ENCODE results near the gene ZNF33B.
"Not testable (repeated sequence)": the region's sequence is repeated elsewhere in the genome, so short reads cannot be mapped to it uniquely, and the experiment has no call there.

ZNF33B gene

DNA sequence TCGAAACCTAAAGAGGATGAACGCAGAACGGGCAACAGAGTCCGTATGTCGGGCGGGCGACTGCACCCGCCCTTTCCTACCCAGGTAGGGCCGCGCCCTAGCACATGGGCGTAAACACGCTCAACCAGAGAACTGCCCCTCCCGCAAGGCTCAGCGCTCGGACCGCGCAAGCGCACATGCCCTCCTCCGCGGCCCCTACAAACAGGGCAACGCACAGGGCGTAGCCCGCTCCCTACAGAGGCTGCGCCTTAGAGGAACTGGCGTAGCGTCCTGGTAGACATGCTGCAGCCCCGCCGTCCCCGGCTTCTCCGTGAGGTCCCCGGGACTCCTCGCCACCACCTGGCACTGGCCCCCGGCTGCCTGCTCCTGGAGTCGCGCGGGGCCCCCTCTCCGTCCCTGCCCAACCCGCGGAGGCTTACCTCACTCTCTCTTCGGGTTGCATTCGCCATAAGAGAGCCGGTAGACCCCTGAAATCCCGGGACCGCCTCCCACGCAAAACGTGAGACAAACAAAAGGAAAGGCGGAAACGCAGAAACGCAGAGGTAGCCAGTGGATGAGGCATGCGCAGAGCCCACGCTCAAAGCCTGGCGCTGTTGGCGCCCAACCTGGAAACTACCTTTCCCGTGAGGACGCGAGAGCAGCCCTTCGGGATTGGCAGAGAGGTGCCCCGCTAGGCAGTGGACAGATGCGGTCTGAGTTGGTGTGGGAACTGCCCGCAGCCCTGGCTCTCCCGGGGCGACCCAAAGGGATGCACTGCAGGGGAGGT, at the start of gene ZNF33B:
ZNF33B (minus strand) TSS at position 516 of the 766 bp plus-strand sequence. CDS start 1,642 bp downstream, outside the sequence.
- DNase-seq (ENCODE audit: low read depth) = peak; percentile 91

DNA sequence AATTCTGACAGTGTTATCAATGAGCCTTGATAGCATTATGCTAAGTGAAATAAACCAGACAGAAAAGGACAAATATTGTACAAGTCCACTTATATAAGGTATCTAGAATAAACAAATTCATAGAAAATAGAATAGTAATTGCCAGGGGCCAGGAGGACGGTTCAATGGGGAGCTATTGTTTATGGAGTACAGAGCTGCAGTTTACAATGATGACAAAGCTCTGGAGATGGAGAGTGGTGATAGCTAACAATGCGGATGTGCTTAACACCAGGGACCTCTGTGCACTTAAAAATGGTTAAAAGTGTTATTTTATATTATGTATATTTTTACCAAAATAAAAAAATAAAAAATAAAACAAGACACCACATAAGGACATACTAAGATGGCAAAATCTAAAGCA, 46.1 kb upstream of the ZNF33B start:
- DNase-seq (ENCODE audit: low read depth) = no peak

DNA sequence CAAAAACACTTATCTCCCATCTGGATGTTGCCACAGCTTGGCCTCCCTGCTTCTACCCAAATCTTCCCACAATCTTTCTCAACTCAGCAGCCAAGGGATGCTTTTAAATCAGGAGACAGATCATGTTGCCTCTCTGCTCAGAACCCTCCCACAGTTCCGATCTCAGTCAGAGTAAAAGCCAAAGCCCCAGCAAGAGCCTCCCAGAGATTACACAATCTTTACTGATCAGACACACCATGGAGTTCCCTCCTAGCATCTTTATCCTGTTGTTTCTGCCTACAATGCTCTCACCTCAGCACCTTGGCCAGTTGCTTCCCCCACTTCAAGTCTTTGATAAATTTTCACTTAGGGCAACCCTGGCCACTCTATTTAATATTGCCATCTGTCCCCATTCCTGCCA, 41.9 kb upstream of the ZNF33B start:
- DNase-seq (ENCODE audit: low read depth) = no peak

DNA sequence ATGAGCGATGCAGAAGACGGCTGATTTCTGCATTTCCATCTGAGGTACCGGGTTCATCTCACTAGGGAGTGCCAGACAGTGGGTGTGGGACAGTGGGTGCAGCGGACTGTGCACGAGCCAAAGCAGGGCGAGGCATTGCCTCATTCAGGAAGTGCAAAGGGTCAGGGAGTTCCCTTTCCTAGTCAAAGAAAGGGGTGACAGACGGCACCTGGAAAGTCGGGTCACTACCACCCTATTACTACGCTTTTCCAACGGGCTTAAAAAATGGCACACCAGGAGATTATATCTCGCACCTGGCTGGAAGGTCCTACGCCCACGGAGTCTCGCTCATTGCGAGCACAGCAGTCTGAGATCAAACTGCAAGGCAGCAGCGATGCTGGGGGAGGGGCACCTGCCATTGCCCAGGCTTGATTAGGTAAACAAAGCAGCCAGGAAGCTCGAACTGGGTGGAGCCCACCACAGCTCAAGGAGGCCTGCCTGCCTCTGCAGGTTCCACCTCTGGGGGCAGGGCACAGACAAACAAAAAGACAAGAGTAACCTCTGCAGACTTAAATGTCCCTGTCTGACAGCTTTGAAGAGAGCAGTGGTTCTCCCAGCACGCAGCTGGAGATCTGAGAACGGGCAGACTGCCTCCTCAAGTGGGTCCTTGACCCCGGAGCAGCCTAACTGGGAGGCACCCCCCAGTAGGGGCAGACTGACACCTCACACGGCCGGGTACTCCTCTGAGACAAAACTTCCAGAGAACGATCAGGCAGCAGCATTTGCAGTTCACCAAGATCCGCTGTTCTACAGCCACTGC, 27.0 kb upstream of the ZNF33B start:
- not testable (repeated sequence) for DNase-seq (ENCODE audit: low read depth)

DNA sequence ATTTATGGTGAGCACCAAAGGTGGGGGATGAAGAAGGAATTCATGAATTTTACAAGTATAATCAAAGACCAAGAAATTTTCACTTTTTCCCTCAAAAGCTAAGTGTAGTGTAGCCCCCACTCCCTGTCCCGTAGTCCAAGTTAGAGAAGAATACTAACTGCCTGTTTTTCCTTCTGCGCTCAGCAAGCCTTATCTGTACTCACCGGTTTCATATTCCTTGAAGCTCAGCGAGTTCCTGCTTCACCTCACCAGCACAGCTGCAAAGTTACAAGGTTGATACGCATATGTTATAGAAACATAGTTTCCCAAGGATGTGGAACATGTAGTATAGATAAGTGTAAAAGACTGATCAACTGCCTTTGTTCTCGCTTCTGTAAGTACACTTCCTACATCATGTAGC, 16.0 kb upstream of the ZNF33B start:
- DNase-seq (ENCODE audit: low read depth) = no peak

DNA sequence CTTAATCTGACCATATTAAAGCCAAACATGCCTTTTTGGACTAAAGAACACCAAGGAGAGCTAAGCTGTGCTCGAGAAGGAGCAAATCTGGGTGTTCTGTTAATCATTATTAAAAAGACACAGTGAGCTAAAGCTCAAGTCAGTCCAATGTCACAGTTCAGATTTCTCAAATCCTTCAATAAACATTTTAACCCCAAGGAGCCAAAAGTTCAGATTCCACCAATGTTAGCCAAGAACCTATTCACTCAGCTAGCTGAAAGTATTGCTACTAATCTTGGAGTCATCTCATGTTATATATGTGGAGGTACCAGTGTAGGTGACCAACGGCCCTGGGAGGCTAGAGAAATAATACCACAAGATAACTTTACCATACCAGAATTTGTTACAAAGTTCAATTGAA, 14.5 kb upstream of the ZNF33B start:
- DNase-seq (ENCODE audit: low read depth) = no peak

DNA sequence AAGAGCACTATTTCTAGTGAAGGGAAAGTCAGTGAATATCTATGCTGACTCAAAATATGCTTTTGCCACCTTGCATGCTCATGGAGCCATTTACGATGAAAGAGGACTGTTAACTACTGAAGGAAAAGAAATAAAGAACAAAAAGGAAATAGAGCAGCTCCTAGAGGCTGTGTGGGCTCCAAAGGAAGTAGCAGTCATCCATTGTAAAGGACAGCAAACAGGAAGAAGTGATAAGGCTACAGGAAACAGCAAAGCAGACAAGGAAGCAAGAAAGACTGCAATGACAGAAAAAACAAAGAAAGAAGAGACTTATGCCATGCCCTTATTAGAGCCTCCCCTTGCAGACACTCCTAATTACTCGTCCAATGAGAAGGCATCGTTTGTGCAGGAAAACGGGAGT, 12.0 kb upstream of the ZNF33B start:
- DNase-seq (ENCODE audit: low read depth) = no peak

DNA sequence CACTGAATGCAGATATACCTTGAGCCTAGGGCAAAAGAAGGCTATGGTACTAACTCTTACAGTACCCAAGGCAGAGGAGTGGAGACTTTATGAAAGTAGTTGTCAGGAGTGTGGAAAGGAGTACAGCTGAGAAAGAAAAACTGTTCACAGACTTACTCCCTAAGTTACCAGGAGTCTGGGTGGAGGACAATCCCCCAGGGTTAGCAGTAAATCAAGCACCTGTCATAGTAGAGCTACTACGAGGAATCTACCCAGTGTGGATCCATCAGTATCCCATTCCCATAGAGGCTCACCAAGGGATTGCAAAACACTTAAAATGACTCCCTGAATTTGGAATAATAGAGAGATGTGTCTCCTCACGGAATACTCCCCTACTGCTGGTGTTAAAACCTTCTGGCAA, 10.1 kb upstream of the ZNF33B start:
- DNase-seq (ENCODE audit: low read depth) = no peak

DNA sequence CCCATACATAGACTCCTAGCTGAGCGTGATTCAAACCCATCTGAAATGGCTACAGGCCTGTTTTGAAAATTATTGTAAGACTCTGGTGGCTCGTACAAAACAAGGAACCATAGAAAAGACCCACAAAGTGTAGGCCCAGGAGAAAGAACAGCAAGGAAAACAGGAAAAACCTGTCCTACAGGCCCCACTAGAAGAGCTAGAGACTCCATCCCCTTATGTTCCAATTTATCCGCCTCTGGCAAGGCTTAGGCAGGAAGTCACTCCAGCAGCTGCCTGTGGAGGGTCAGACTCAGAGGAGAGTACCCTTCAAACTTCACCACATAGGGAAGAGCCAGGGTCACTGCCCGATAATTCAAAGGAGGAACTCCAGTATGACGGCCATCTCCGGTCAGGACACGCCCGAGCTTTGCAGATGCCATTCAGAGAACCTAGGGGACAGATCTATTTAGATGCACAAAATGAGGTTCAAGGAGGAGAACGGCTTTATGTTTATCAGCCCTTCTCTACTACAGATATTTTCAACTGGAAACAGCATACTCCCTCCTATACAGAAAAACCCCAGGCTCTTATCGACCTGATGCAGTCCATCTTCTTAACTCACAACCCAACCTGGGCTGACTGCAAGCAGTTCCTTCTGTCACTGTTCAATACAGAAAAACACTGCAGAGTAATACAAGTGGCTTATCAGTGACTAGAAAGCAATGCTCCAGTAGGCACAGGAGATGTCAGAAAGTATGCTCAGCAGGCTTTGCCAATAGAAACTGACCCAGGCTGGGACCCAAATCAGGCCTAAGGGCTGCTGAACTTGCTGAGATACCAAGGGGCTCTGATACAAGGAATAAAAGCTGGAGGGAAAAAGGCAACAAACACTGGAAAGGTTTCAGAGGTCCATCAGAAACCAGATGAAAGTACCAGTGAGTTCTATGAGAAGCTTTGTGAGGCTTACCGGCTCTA, 8.6 kb upstream of the ZNF33B start:
- DNase-seq (ENCODE audit: low read depth) = no peak

DNA sequence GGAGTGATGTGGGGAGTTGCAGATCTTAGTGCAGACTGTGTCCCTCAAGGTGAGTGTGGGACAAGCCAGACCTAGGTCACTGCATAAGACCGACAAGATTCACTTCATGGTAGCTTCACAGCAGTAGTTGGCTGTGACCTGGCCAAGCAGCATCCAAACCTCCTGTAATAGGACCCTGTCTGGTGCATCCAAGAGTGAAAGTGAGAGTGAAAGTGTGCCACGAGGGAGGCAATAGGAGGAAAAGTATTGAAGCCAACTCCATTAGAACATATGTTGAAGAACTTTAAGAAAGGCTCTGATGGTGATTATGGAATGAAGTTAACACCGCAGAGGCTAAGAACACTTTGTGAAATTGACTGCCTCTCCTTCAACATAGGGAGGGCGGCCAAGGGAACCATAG, 7.8 kb upstream of the ZNF33B start:
- DNase-seq (ENCODE audit: low read depth) = no peak

DNA sequence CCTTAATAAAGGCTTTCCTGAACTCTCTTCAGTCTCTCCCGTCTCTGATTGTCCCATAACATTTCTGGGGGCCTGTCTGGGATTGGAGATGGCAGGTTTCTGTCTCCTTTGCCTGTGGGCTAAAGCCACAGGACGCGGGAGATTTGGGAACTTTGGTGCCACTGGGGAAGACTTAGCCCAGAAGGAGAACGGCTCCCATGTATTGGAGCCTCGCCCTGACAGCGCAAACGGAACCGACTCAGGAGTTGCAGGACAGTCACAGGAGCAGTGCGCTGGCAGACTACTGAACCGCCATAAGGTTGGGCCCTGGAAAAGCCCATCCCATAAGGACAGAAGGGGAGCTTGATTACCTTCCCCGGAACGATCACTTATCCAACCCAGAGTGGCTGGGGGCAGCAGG, 7.1 kb upstream of the ZNF33B start:
- no peak for DNase-seq (ENCODE audit: low read depth)

DNA sequence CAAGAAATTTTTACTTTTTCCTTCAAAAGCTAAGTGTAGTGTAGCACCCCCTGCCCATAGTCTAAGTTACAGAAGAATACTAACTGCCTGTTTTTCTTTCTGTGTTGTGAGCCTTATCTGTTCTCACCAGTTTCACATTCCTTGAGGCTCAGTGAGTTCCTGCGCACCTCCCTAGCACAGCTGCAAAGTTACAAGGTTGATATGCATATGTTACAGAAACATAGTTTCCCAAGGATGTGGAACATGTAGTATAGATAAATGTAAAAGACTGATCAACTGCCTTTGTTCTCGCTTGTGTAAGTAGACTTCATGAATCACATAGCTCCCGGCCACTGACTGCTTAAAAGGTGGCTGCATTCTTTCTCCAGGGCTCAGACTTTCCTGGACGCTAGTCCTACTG, 6.7 kb upstream of the ZNF33B start:
- no peak for DNase-seq (ENCODE audit: low read depth)

DNA sequence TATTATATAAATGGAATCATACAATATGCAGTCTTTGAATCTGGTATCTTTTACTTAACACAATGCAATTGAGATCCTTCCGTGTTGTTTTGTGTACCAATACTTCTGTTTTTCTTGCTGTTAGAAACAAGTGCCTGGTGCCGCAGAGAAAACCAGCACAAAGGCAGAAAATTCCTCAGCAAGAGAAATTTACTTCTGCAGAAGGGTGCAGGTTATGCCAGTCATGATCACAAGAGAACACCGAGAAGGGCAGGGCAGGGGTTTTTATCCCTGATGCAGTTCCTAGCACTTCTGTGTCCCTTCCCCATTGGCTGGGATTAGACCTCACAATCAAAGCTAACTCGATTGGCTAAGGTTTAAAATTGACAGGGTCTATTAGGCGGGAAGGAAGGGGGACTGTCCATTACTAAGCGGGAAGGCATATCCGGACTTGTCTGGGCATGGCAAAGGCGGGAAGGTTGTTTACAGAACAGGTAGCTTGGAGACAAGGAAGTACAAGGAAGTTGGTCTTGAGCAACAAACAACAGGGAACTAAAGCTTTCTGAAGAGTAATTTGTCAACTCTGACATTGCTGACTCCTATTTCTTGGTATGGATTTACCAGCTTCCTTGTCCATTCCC, 2.4 kb upstream of the ZNF33B start:
- DNase-seq (ENCODE audit: low read depth) = no peak

DNA sequence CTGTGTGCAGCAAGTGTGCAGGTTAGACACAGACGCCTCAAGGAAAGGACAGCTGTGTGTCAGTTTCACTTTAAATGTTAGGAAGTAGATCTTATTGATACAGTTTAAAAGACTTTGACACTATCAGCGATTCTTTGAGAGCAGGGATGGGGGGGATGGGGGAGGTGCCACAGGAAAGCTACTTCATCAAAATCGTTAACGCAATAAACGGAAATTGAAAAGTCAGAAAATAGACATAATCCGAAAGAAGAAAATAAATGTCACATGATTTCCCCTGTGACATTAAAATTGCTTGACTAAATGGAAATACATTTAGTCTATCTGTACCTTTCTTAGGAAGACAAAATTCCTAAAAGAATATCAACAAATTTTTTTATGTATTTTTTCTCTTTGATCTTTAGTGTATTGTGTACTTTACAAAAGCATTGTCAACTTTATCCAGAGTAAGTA, 476 bp upstream of the ZNF33B start:
- peak; percentile 13 for DNase-seq (ENCODE audit: low read depth)

DNA sequence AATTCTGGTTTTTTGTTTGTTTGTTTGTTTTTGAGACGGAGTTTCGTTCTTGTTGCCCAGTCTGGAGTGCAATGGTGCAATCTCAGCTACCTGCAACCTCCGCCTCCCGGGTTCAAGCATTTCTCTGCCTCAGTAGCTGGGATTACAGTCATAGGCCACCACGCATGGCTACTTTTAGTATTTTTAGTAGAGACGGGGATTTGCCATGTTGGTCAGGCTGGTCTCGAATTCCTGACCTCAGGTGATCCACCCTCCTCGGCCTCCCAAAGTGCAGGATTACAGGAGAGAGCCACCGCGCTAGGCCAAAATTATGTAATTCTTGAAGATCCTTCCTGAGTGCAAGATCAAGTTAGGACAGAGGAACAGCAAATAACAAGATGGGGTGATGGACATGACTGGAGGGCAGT, 719 bp downstream of the ZNF33B start:
- DNase-seq (ENCODE audit: low read depth) = no peak

DNA sequence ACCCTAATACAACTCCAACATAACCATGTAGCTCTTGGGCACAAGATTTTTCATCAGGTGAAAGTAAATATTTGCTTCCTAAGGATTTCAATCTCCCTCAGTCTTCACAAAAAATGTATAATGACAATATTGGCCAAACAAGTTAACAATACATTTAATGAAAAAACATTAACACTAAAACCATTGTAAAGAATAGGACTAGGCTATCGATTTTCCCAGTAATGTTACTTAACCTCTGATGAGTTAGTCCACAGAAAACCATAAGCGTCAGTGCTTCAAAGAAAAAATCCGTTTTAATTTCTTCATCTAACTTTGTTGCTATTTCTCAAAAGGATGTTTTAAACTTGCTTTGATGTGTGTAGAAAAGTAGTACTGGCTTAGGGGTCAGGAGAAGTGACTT, 1.2 kb downstream of the ZNF33B start:
- no peak for DNase-seq (ENCODE audit: low read depth)

DNA sequence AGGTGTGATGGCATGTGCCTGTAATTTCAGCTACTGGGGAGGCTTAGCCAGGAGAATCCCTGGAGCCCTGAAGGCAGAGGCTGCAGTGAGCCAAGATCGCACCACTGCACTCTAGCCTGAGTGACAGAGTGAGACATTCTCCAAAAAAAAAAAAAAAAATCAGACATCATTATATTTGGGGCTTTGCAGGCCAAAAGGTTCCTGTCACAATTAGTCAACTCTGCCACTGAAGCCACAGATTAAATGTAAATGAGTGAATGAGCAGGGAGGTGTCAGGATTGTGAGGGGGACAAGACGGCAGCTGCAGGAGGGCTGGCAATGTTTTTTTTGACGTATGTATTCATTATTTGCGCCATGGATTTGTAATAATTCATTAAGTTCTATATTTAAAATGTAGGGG, 3.3 kb downstream of the ZNF33B start:
- no peak for DNase-seq (ENCODE audit: low read depth)

DNA sequence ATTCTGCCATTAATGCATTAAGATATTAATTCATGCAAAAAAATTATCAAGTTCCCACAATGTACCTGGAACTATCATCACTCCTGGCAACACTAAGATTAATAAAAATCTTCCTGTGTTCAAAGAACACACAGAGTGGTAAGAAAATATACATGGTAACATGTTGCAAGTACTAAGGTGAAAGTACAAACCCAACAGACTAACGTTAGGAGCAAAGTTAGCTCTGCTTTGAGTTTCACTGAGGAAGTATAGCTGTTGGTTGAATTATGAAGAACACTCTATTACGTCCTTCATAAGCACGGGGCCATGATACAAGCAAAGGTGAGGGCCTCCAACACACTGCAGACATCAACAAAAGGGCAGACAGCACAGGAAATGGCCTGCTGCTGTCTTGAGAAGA, 5.8 kb downstream of the ZNF33B start:
- DNase-seq (ENCODE audit: low read depth) = no peak

DNA sequence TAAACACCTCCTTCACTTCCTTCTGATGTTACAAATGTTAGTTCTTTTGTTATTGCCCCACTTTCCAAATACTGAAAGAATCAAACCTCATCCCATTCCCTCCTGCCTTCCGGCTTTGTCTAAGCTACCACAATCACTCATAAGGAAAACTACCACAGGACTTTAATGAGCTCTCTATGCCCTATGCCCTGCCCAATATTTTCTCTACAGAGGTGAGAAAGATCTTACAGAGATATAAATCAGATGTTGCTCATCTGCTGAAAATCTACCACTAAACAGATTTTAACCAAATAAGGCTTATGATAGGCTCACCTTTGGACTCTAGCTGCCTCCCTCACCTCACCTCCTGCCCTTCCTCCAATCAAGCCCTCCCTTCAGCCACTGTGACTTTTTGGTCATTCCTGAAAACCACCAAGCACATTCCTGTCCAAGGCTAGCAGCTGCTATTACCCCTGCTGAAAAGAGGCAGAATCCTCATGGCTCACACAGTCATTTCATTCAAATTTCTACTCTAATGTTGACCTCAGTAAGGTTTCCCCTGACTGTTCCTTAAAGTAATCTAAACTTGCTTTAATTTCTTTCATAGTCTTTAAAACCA, 7.7 kb downstream of the ZNF33B start:
- DNase-seq (ENCODE audit: low read depth) = no peak

DNA sequence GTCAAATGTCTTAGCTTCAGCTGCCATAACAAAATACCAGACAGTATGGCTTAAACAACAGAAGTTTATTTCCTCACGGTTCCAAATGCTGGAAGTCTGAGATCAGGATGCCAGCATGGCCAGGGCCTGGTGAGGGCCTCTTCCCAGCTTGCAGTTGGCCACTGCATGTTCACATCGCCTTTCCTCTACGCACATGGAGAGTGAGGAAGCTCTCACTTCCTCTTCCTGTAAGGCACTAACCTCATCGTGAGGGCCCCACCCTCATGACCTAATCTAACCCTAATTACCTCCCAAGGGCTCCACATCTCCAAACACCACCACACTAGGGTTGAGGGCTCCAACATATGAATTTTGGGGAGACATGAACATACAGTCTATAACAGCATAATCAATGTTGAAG, 14.4 kb downstream of the ZNF33B start:
- no peak for DNase-seq (ENCODE audit: low read depth)

DNA sequence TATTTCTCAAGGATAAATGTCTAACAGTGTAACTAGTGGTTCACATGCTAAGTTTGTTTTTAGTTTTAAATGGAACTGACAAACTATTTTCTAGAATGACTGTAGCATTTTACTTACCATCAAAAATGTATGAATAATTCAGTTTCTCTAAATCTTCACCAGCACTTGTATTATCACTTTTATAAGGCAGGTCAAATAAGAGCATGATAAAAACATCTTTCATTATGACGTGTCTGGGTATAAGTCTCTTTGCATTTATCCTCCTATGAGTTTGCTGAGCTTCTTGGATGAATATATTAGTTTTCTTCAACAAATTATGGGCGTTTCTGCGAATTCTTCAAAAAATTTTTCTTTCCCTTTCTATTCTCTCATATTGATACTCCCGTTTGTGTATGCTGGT, 19.9 kb downstream of the ZNF33B start:
- DNase-seq (ENCODE audit: low read depth) = no peak

Measured in stimulated activated CD4-positive, alpha-beta T cell treated with anti-CD3 and anti-CD28 coated beads, Interleukin-2, amount 100 ng/mL, for 4 hours (primary cell).